ENCODE measurements around the gene LGI4. TPM values are rescaled to one million over a fixed set of nuclear protein-coding genes. Genes with fewer than 3 reads are reported as not detected.

Gene LGI4
- 50.3 TPM for total RNA-seq

DNA sequence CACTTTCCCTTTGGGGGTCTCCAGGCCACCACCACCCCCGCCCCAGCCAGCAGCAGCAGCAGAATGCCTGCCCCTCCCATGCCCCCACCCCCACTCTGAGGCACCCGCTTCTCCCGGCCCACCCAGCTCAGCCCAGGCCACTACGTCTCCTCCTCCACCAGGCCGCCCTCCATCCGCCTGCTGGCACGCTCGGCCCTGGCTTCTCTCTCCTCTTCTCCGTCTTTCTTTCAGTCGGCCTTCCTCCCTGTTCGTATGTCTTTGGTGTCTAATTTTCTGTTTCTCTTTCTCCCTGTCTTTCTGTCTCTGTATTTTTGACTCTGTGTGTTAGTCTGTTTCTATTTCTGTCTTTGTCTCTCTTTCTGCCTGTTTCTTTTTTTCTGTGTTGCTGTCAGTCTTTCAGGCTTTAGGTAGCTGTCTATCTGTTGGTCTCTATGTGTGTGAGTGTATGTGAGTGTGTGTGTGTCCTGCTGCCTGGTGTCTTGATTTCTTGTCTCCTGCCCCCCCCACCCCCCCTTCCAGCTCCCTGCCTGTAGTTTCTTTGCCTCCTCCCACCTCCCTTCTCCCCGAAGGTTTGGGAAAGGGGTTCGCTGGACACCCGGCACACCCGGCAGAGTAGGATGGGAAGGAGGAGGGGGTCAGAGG is at the start of gene LGI4:
Gene LGI4, minus strand, starts transcription at position 459 of the 642 bp plus-strand sequence. Its CDS starts 379 bp downstream, at position 80.

DNA sequence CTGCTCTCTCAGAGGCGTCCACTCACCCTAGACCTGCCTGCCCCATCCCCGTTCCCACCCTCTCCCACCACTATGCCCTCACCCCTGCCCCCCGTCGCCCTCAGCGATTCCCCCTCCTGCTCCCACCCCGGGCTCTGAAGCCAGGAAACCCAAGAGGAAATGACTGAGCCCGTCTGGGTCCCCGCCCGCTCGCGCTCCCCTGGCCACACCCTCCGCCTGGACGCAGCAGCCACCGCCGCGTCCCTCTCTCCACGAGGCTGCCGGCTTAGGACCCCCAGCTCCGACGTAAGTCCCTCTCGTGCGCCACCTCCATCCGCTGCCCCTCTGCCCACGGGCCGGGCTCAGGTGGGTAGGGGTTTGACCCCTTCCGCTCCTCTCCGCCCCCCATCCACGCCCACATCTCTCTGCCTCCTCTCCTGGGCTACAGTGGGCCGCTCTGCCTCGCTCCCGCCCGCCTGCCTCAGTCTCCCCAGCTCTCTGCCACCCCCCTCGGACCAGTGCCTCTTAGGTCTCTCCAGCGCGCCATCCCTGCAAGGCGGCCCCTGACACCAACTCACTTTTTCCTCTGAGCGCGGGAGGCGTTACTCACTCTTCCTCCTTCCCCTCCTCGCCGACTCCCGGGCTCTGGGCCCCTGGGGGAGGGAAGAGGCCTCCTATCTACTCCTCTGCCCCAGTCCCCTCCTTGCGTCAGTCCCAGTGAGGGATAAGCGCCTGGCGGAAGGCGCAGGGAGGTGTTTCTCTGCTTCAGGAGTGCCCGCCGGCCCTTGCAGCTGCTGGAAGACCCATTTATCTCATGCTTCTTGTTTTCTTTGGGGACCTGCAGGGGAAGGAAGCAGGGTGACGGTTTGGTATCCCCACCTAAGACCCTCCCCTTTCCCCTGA is 19.9 kb upstream of the LGI4 start, which contains the start of gene FXYD5:
Gene FXYD5, plus strand, starts transcription at position 211 of the 882 bp plus-strand sequence. CDS start 816 bp downstream, outside the sequence.

DNA sequence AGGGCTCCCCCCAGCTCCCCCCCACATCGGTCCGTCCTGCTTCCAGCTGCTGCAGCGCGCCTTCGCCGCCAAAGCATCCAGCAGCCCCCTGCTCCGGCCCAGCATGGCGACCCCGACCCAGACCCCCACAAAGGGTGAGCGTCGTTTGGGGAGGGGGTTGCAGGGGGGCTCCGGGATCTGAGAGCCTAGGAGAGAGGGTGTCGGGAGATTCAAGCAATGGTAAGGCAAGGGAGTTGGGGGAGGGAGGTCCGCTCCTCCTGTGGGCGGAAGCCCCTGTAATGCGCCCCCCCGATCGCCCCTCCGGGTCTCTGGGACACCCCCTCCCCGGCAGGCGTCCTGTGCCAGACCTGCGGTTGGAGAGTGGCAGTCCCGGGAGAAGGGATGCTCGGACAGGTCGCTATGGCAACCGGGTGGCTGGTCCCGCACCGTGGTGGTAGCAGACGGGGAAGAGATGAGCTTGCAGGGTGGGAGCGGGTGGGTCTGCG is 8.4 kb upstream of the LGI4 start, which contains the start of gene FXYD7:
Gene FXYD7, plus strand, starts transcription at position 25 of the 485 bp plus-strand sequence. Its CDS starts 79 bp downstream, at position 104.

DNA sequence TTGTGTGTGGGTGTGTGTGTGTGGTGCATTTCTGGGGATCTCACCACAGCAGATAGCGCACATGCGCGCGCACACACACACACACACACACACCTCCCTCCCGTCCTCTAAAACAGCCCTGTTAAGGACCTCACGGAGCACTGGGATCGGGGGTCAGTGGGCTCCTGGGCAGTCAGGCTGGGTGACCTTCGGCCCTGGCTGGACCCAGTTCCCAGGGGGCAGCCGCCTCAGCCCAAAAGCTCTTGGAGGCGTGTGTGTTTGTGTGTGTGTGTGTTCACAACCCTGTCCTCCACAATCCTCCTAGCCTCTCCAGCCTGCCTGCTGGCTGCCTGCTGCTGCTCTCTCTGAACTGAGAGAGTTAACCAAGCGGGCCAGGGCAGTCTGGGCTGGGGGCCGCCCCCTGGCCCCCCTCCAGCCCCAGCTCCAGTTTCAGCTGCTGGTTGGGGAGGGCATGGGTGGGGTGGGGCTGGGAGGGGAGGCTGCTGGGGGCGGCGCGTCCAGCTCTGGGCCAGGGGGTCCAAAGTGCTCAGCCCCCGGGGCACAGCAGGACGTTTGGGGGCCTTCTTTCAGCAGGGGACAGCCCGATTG is 3.5 kb upstream of the LGI4 start, which contains the start of gene FXYD1:
Gene FXYD1, plus strand, starts transcription at position 520 of the 588 bp plus-strand sequence. CDS start 1,256 bp downstream, outside the sequence.

DNA sequence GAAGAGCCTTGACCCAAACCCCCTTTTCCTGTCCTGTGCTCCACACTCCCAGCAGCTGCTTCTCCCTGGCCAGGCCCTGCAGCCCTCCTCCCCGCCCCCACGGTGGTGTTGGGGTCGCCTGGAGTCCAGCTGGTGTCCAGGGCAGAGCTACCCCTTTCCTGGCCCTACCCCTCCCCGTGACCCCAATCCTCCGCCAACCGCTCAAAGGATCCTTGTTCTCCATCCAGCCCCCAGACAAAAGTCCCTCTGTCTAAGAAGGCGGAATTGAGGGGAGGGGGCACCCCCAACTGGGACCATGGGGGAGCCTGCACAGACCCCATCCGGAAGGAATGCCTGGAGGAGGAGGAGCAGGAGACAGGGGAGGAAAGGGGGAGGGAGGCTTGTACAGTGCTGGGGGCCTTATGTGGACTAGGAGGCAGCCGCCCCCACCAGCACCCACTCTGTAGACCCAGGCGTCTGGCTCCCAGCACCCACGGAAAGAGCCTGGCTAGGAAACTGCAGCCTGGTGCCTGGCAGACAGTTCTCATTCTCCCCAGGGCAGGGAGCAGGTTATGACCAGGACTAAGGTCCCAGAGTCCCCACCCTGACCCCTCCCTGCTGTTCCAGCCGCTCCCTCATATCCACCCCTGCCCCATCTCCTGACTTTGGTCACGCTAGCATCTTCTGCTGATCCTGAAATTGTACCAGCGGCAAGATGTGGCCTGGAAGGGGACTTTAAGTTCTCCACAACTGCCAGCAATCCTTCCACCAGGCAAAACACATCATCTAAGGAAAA is 19.5 kb downstream of the LGI4 start, which contains the start of gene FXYD3:
Gene FXYD3, plus strand, starts transcription at position 647 of the 775 bp plus-strand sequence. CDS start 3,554 bp downstream, outside the sequence.

Other genes with a start within 250 kb of the LGI4 start
- gene ZNF30, start 208.2 kb downstream of the LGI4 start, total RNA-seq = 16.2 TPM
- 23.0 TPM for gene ZNF792, start 170.8 kb downstream of the LGI4 start, total RNA-seq
- 58.8 TPM for gene GRAMD1A, start 134.7 kb downstream of the LGI4 start, total RNA-seq
- gene SCN1B, start 104.6 kb downstream of the LGI4 start, total RNA-seq = 14.0 TPM
- 0.93 TPM for gene HPN, start 93.3 kb downstream of the LGI4 start, total RNA-seq
- gene FXYD3, start 19.2 kb downstream of the LGI4 start, total RNA-seq = 20.7 TPM
- gene FXYD1, start 3.8 kb upstream of the LGI4 start, total RNA-seq = 34.8 TPM
- 8.3 TPM for gene FXYD7, start 8.2 kb upstream of the LGI4 start, total RNA-seq
- gene FXYD5, start 19.7 kb upstream of the LGI4 start, total RNA-seq = 3.5 TPM
- gene FAM187B, start 93.7 kb upstream of the LGI4 start, total RNA-seq = not detected
- gene LSR, start 113.9 kb upstream of the LGI4 start, total RNA-seq = 12.9 TPM
- gene USF2, start 133.9 kb upstream of the LGI4 start, total RNA-seq = 82.7 TPM
- not detected for gene HAMP, start 147.5 kb upstream of the LGI4 start, total RNA-seq
- 1.2 TPM for gene MAG, start 157.1 kb upstream of the LGI4 start, total RNA-seq
- 0.66 TPM for gene CD22, start 194.1 kb upstream of the LGI4 start, total RNA-seq
- not detected for gene FFAR1, start 212.8 kb upstream of the LGI4 start, total RNA-seq
- gene FFAR3, start 223.4 kb upstream of the LGI4 start, total RNA-seq = 0.44 TPM
- not detected for gene GPR42, start 236.0 kb upstream of the LGI4 start, total RNA-seq